Testis (tissue), 3 donors: ENCODE data around the gene CDH20. TPM values are rescaled to one million over a fixed set of nuclear protein-coding genes. Genes with fewer than 3 reads are reported as not detected.

ENCODE experiments used
- DNase-seq: peaks from one replicate; pipeline ENCODE4 v3.0.0-alpha.2; 2019
- H3K27ac ChIP-seq, 2 donors: fragments of 200-600 bp; sonication (generic); one replicate each; pipeline ENCODE4 v1.5.1; 2019
- H3K27me3 ChIP-seq: fragments of 200-600 bp; sonication (generic); one replicate; pipeline ENCODE4 v1.5.1; 2019
- H3K36me3 ChIP-seq: fragments of 200-600 bp; sonication (generic); one replicate; pipeline ENCODE4 v1.5.1; 2017; ENCODE audit warnings: low read depth; ENCODE audit errors: missing control alignments
- H3K4me1 ChIP-seq: fragments of 200-600 bp; sonication (generic); one replicate; pipeline ENCODE4 v1.5.1; 2019
- H3K4me3 ChIP-seq, 2 donors: fragments of 200-600 bp; sonication (generic); one replicate each; pipeline ENCODE4 v1.5.1; 2017 to 2019
- H3K9me3 ChIP-seq: fragments of 200-600 bp; sonication (generic); one replicate; pipeline ENCODE4 v1.5.1; 2017
- CTCF ChIP-seq, 3 experiments: fragments of 450-650 bp in 2 of 3; fragments of 200-600 bp in 1 of 3; sonication (generic) in 1 of 3; IDR thresholded peaks; one replicate each; pipeline ENCODE4 v1.5.1; 2016 to 2019; ENCODE audit warnings: antibody characterized with exemption in 3 of 3, mild to moderate bottlenecking in 2 of 3, moderate library complexity in 1 of 3
- POLR2A ChIP-seq: fragments of 450-650 bp; IDR thresholded peaks from one replicate; pipeline ENCODE4 v1.6.1; 2017; ENCODE audit warnings: antibody characterized with exemption, mild to moderate bottlenecking, moderate library complexity
- WGBS, 2 donors: methylation state at CpG; one replicate each; pipeline ENCODE4 v1.1.5; 2018; 5-methylcytosine and 5-hydroxymethylcytosine counted together
- intact Hi-C: fragments of 100-400 bp; cut with DNase I; formaldehyde crosslinking; loops from one replicate; pipeline ENCODE4 v1.15.1; 2023; ENCODE audit warnings: low total_unique reads
- polyA plus RNA-seq: library from polyadenylated mRNA; stranded (reverse); fragments of 350-450 nt; fragmentation: Illumina TruSeq; extraction: RNeasy Lipid Tissue Mini Kit (QIAGEN cat#74804); gene quantifications from one replicate; pipeline ENCODE4 v1.2.3, GENCODE V29; 2014; ENCODE audit warnings: low read depth, low replicate concordance; ENCODE audit not compliant: insufficient read depth
- total RNA-seq, 2 donors: library from RNA; depleted of rRNA; stranded (reverse); fragments of >200 nt; gene quantifications; one replicate each; pipeline ENCODE4 v1.2.3, GENCODE V29; 2016

CDH20 gene
- total and polyA plus RNA-seq, 3 donors from 2014 or later, result 0.16 to 0.88 (median 0.37) TPM

DNA sequence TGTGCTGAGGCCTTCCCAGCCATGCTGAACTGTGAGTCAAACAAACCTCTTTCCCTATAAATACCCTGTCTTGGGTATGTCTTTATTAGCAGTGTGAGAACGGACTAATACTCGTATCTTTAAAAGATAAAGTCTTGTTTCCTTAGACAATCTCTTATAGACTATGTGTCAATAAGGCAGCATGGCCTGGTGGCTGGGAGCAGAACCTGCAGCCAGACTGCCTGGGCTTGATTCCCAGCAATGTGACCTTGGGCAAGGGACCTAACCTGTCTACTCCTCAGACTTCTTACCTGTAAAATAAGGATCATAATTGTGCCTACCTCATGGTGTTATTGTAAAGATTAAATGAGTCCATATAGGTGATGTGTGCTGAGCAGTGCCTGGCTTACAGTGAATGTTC is 198.7 kb downstream of the CDH20 start:
- Histone ChIP-seq H3K36me3 (no peaks in the 10 kb centered on the region), H3K4me1 (no peaks in the 10 kb centered on the region), H3K27me3 (no peaks in the 10 kb centered on the region), H3K27ac (no peak overlapping the region), H3K9me3 (no peaks in the 10 kb centered on the region), H3K4me3 (no peak overlapping the region)
- no peak for TF ChIP-seq CTCF (IDR thresholded peaks at IDR 0.05)
- TF ChIP-seq POLR2A, result no peak
- DNase-seq, result no peak
- intact Hi-C loops, result no loop called here
- WGBS, 2 donors, result 65 to 68% methylated on average over 2 of the region's 2 CpGs

GRCh38 chr18:61535401-61535800 is 202.2 kb downstream of the CDH20 start:
- Histone ChIP-seq H3K9me3 (no peaks in the 10 kb centered on the region), H3K4me3 (no peak overlapping the region), H3K27me3 (no peaks in the 10 kb centered on the region), H3K36me3 (no peaks in the 10 kb centered on the region), H3K27ac (no peak overlapping the region), H3K4me1 (no peaks in the 10 kb centered on the region)
- DNase-seq, result no peak
- no peak for TF ChIP-seq CTCF (IDR thresholded peaks at IDR 0.05)
- no peak for TF ChIP-seq POLR2A
- WGBS, 2 donors, result 89 to 91% methylated on average over 4 of the region's 4 CpGs
- intact Hi-C loops, result no loop called here

DNA sequence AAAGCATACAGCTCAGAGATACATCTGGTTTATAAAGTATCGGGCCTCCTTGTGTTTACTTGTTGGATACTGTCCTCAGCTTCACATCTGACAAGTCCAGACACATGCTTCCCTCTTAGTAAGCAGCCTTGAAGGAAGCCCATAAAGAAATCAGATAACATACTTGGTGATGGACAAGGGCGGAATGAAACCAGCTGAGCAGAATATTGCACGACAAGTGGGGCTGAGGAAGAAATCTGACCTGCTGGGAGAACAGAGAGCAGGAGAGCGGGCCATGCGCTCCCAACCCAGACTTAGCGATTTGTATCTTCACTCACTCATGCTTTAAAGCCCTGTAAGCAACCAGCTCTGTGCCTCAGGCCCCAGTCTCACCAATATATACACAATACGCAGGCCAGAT is 208.4 kb downstream of the CDH20 start:
- H3K27ac ChIP-seq, result no peak overlapping the region
- intact Hi-C loops, result no loop called here
- H3K36me3 ChIP-seq, result no peaks in the 10 kb centered on the region
- H3K27me3 ChIP-seq, result no peaks in the 10 kb centered on the region
- TF ChIP-seq CTCF (IDR thresholded peaks at IDR 0.05) (no peak), POLR2A (no peak)
- no peak for DNase-seq
- H3K9me3 ChIP-seq, result no peaks in the 10 kb centered on the region
- no peak overlapping the region for H3K4me3 ChIP-seq
- WGBS, 2 donors, result 87 to 89% methylated on average over 7 of the region's 7 CpGs
- peaks cover 4% of the 10 kb centered on the region for H3K4me1 ChIP-seq

DNA sequence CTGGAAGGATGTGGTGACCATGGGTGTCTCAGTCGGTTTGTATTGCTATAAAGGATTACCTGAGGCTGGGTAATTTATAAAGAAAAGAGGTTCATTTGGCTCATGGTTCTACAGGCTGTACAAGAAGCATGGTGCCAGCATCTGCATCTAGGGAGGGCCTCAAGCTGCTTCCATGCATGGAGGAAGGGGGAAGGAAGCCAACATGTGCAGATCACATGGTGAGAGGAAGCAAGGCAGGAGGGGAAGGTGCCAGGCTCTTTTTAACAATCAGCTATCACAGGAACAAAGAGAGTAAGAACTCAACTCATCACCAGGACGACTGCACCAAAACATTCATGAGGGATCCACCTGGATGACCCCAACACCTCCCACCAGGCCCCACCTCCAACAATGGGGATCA is 209.4 kb downstream of the CDH20 start:
- intact Hi-C loops, result no loop called here
- no peak for TF ChIP-seq CTCF (IDR thresholded peaks at IDR 0.05)
- TF ChIP-seq POLR2A, result no peak

DNA sequence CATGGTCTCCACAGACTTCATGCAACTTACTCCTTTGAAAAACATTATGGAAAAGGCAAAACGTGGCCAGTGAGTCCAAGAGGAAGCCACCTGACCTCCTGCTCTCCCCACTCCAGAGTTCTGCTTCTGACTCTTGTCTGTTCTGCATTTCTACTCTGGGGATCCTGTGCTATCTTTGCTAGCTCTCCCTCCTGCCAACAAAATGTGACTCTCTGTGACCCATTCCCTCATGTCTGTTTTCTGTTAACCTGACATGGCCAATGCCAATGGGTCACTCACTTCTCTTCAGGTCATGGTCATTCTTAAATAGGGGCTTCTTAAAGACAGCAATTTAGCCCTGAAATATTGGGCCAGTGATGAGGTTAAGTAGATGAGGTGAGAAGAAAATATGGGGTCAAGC is 210.3 kb downstream of the CDH20 start:
- no peaks in the 10 kb centered on the region for H3K36me3 ChIP-seq
- 14 to 24% methylated on average over 1 of the region's 1 CpG for WGBS, 2 donors
- no peak for DNase-seq
- H3K27ac ChIP-seq, result no peak overlapping the region
- peaks cover 4% of the 10 kb centered on the region for H3K4me1 ChIP-seq
- H3K9me3 ChIP-seq, result no peaks in the 10 kb centered on the region
- intact Hi-C loops, result no loop called here
- H3K4me3 ChIP-seq, result no peak overlapping the region
- TF ChIP-seq CTCF (IDR thresholded peaks at IDR 0.05), result no peak
- no peak for TF ChIP-seq POLR2A
- H3K27me3 ChIP-seq, result no peaks in the 10 kb centered on the region

More for the DNA sequence above, 209.4 kb downstream of the CDH20 start:
- Histone ChIP-seq H3K36me3 (no peaks in the 10 kb centered on the region), H3K4me1 (peaks cover 4% of the 10 kb centered on the region), H3K27ac (no peak overlapping the region), H3K9me3 (no peaks in the 10 kb centered on the region), H3K27me3 (no peaks in the 10 kb centered on the region), H3K4me3 (no peak overlapping the region)
- DNase-seq, result no peak
- whole genome bisulfite sequencing, 2 donors, result 81 to 87% methylated on average over 2 of the region's 2 CpGs
